Spleen (tissue), 7 donors: Measurements from ENCODE around the gene ACOXL.

Source experiments
- CTCF ChIP-seq, 11 experiments: fragments of 200-600 bp in 7 of 11; fragments of 450-650 bp in 4 of 11; sonication (generic) in 4 of 11; IDR thresholded peaks in 8 of 11; conservative IDR thresholded peaks in 3 of 11; 1 replicate in 7 of 11; 2 replicates in 4 of 11; pipeline versions ENCODE4 v1.4.0 to v1.8.0; 2016 to 2021; ENCODE audit warnings: antibody characterized with exemption in 11 of 11, inconsistent platforms in 4 of 11, mild to moderate bottlenecking in 1 of 11
- POLR2AphosphoS5 ChIP-seq, 3 donors: sonication (generic); formaldehyde crosslinking; IDR thresholded peaks; one replicate each; pipeline ENCODE4 v1.5.1; 2017; ENCODE audit warnings: antibody characterized with exemption in 3 of 3
- donor health status: DM: no; HTN: no; CAD: no; lungs with moderate emphysema.
- donor health status: DM: no; HTN: no; CAD: no.
- donor health status: DM: no; HTN: no; CAD: no.

GRCh38 chr2:111127351-111127750, 395.0 kb downstream of the ACOXL start:
- TF ChIP-seq CTCF (IDR thresholded peaks at IDR 0.05 in 8 of 11, conservative IDR thresholded peaks at IDR 0.05 in 3 of 11) = no peak
- TF ChIP-seq POLR2AphosphoS5 (IDR thresholded peaks at IDR 0.05) = peak in 1 of 3 donors; percentile 5
